ENCODE results near the gene USP34.

USP34 gene

DNA sequence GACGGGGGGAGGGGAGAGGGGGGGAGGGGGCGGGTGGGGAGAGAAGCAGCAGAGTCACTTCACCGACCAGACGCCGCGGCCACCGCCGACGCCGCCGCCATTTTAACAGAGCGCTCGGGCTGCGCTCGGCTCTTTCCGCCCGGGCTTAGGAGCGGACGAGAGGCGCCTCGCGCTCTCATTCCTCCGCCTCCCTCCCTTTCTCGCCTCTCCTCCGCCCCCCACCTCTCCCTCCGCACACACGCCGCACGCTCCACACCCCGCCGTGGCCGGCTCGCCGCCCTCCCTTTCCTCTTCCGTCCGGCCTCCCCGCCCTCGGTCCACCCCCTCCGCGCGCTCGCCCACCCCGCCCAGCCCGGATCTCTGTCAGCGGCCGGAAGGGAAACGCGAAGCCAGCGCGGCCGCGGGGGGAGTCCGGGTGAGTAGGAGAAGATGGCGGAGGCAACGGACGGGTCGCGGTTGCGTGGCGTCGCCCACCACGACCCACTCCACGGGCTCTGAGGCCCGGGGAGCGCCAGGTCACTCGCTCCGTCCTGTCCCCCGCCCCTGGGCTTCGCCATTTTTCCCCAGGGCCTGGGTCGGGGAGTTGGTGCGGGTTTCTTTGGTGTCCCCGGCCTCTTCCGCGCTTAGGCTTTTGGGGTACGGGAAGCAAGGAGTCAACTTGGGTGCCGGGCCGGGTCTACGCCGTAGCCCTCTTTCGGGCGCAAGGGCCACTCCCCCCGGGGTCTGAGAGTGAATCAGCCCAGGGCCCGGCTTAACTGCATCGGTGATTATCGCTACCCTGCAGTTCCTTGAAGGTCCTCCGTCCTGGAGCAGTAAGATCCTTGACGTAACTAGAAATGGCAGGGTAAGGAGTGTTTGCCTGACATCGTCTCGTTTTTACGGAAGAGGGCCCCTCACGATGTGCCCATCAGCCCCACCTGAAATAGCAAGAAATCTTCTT is at the start of gene USP34:
USP34 (minus strand) TSS at position 123 of the 940 bp plus-strand sequence. CDS start 395 bp downstream, outside the sequence.
- no peak for TF ChIP-seq CTCF (IDR thresholded peaks at IDR 0.05)

- no peak for TF ChIP-seq CTCF (IDR thresholded peaks at IDR 0.05)
Measured at GRCh38 chr2:61520261-61520660, 49.4 kb upstream of the USP34 start.

DNA sequence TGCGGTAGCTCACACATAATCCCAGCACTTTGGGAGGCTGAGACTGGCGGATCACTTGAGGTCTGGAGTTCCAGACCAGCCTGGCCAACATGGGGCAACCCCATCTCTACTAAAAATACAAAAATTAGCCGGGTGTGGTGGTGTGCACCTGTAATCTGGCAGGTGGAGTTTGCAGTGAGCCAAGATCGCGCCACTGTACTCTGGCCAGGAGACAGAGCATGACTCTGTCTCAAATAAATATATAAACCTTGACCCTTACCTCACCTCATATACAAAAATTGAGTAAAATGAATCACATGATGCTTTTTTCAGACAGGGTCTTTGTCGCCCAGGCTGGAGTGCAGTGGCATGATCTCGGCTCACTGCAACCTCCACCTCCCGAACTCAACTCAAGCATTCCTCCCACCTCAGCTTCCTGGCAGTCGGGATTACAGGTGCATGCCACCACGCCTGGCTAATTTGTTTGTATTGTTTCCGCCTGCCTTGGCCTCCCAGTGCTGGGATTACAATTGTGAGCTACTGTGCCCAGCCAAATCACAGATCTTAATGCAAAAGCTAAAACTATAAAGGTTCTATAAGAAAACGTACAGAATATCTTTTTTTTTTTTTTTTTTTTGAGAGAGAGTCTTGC is 42.0 kb upstream of the USP34 start:
- no peak for TF ChIP-seq CTCF (IDR thresholded peaks at IDR 0.05)

GRCh38 chr2:61510674-61511671 is 40.1 kb upstream of the USP34 start:
- TF ChIP-seq CTCF (IDR thresholded peaks at IDR 0.05) = no peak

DNA sequence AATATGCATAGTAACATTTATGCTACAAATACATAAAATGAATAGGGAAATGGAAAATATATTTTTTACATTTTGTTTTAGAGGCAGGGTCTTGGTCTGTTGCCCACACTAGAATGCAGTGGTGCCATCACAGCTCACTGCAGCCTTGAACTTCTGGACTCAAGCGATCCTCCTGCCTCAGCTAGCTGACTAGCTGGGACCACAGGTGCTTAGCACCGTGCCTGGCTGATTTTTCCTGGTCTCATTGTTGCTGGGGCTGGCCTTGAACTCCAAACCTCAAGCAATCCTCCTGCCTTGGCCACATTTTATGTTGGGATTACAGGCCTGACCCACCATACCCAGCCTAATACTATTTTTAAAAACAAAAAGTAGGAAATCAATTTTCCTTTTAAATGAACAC is 34.1 kb upstream of the USP34 start:
- TF ChIP-seq CTCF (IDR thresholded peaks at IDR 0.05) = no peak

DNA sequence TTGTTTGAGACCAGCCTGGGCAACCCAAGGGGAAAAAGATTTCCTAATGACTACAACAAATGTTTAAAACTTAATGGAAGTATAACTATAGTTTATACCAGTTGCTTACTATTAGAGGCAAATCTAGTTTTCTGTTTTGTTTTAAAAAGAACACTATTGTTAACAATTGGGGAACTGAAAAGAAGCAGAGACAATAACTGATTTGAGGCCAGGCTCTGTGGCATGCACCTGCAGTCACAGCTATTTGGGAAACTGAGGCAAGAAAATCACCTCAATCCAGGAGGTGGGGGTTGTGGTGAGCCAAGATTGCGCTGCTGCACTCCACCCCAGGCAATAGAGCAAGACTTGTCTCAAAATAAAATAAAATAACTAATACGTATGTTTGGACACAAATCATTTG is 28.2 kb upstream of the USP34 start:
- TF ChIP-seq CTCF (IDR thresholded peaks at IDR 0.05) = no peak

DNA sequence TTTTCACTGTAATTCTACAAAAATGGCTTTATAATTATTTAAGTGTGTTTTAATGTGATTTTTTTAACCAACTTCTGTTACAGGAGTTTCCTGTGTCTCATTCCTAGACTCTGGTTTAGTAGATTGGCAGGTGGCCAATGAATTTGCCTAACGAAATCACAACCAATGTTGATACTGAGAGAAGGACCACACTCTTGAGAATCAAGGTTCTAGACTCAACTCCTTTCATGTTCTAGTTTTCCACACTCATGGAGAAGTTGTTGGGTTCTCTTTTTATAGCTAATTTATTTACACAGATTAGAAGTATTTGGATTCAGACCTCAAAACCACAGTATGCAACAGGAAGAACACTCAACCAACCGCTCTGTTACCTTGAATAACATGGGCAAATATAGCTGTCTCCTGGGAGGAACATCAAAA is 22.6 kb upstream of the USP34 start:
- no peak for TF ChIP-seq CTCF (IDR thresholded peaks at IDR 0.05)

All from LNCAP (cell line).